Stimulated activated CD8-positive, alpha-beta memory T cell treated with anti-CD3 and anti-CD28 coated beads, Interleukin-2, amount 100 ng/mL, for 1 hour (primary cell): Measurements from ENCODE around the gene LCN6.
"Not testable (repeated sequence)": the region's sequence is repeated elsewhere in the genome, so short reads cannot be mapped to it uniquely, and the experiment has no call there.

ENCODE experiments used
- DNase-seq, 2 donors: peaks; one replicate each; pipeline ENCODE4 v3.0.0-alpha.2; 2020; ENCODE audit warnings: low read depth in 2 of 2

Gene LCN6

GRCh38 chr9:136760424-136760823 lies 12.1 kb upstream of the LCN6 start:
- DNase-seq, result no peak

- DNase-seq, result no peak
Observed at GRCh38 chr9:136759436-136760325, 11.4 kb upstream of the LCN6 start.

GRCh38 chr9:136759001-136759400 lies 10.7 kb upstream of the LCN6 start:
- no peak for DNase-seq

- no peak for DNase-seq
Observed at GRCh38 chr9:136757751-136758140, 9.4 kb upstream of the LCN6 start.

GRCh38 chr9:136757328-136757727 lies 9.0 kb upstream of the LCN6 start:
- DNase-seq, result no peak

- no peak for DNase-seq
Observed at GRCh38 chr9:136756836-136757235, 8.5 kb upstream of the LCN6 start.

GRCh38 chr9:136756134-136756438 lies 7.8 kb upstream of the LCN6 start:
- no peak for DNase-seq

GRCh38 chr9:136755302-136756133 lies 7.2 kb upstream of the LCN6 start:
- not testable (repeated sequence) for DNase-seq

GRCh38 chr9:136754626-136755301 lies 6.4 kb upstream of the LCN6 start:
- no peak for DNase-seq

- DNase-seq, result no peak
Observed at GRCh38 chr9:136754059-136754572, 5.8 kb upstream of the LCN6 start.

- no peak for DNase-seq
Observed at GRCh38 chr9:136753371-136754058, 5.2 kb upstream of the LCN6 start.

GRCh38 chr9:136751814-136752213 lies 3.5 kb upstream of the LCN6 start:
- DNase-seq, result no peak

GRCh38 chr9:136751244-136751643 lies 2.9 kb upstream of the LCN6 start:
- no peak for DNase-seq

GRCh38 chr9:136750526-136750925 lies 2.2 kb upstream of the LCN6 start:
- no peak for DNase-seq

- no peak for DNase-seq
Observed at GRCh38 chr9:136748666-136749611, 614 bp upstream of the LCN6 start.

GRCh38 chr9:136747161-136748060 lies 914 bp downstream of the LCN6 start:
- no peak for DNase-seq

- DNase-seq, result no peak
Observed at GRCh38 chr9:136746621-136747020, 1.7 kb downstream of the LCN6 start.

GRCh38 chr9:136746155-136746490 lies 2.2 kb downstream of the LCN6 start:
- DNase-seq, result no peak

GRCh38 chr9:136745389-136746154 lies 2.8 kb downstream of the LCN6 start:
- no peak for DNase-seq
